PC-9 (cell line): Measurements from ENCODE around the gene SMCO2. TPM values are rescaled to one million over a fixed set of nuclear protein-coding genes. Genes with fewer than 3 reads are reported as not detected.

ENCODE experiments used
- BruUV-seq: library from RNA; stranded (reverse); fragments of 400-500 nt; replicated peaks from 2 replicates; lab custom pipeline; 2021; lab: Mats Ljungman, UMichigan
- CTCF ChIA-PET: fragments of 300-600 bp; sonication (Branson Sonifier 250); formaldehyde crosslinking; loops from one replicate; lab custom pipeline; 2022; ENCODE audit warnings: antibody characterized with exemption; lab: Charles Lee
- POLR2A ChIA-PET: fragments of 300-600 bp; sonication (Branson Sonifier 250); formaldehyde crosslinking; loops from one replicate; lab custom pipeline; 2022; ENCODE audit warnings: antibody characterized with exemption; ENCODE audit not compliant: unreplicated experiment; lab: Charles Lee
- DNase-seq, 2 experiments: peaks; one replicate each; pipeline versions ENCODE4 v3.0.0 to v3.0.0-alpha.2; 2015 to 2022; ENCODE audit warnings: mixed read lengths in 1 of 2
- H2AFZ ChIP-seq: fragments of 200-600 bp; sonication (generic); 2 replicates; pipeline ENCODE4 v1.8.1; 2017; ENCODE audit warnings: antibody characterized with exemption
- H3F3A ChIP-seq: fragments of 200-600 bp; sonication (generic); 2 replicates; pipeline ENCODE4 v1.8.1; 2017; ENCODE audit warnings: antibody characterized with exemption, mild to moderate bottlenecking, low read depth; ENCODE audit not compliant: insufficient read depth
- H3K27ac ChIP-seq: fragments of 200-600 bp; sonication (generic); 2 replicates; pipeline ENCODE4 v1.6.1; 2016; ENCODE audit warnings: mixed run types
- H3K27me3 ChIP-seq: fragments of 200-600 bp; sonication (generic); 2 replicates; pipeline ENCODE4 v1.6.1; 2016; ENCODE audit warnings: low read depth, mixed run types; ENCODE audit not compliant: insufficient read depth
- H3K36me3 ChIP-seq: fragments of 200-600 bp; sonication (generic); 2 replicates; pipeline ENCODE4 v1.6.1; 2016; ENCODE audit warnings: low read depth, mixed run types
- H3K4me1 ChIP-seq: fragments of 200-600 bp; sonication (generic); replicated peaks from 2 replicates; pipeline ENCODE4 v1.6.1; 2016; ENCODE audit warnings: mixed run types; ENCODE audit not compliant: insufficient read depth
- H3K4me2 ChIP-seq: fragments of 200-600 bp; sonication (generic); 2 replicates; pipeline ENCODE4 v1.6.1; 2017; ENCODE audit warnings: mixed run types
- H3K4me3 ChIP-seq: fragments of 200-600 bp; sonication (generic); 2 replicates; pipeline ENCODE4 v1.6.1; 2016; ENCODE audit warnings: mixed run types
- H3K79me2 ChIP-seq: fragments of 200-600 bp; sonication (generic); 2 replicates; pipeline ENCODE4 v1.6.1; 2017; ENCODE audit warnings: low read depth, mixed run types
- H3K9me2 ChIP-seq: fragments of 200-600 bp; sonication (generic); 2 replicates; pipeline ENCODE4 v1.8.1; 2017; ENCODE audit warnings: mild to moderate bottlenecking; ENCODE audit not compliant: insufficient read depth
- H3K9me3 ChIP-seq: fragments of 200-600 bp; sonication (generic); 2 replicates; pipeline ENCODE4 v1.8.1; 2016; ENCODE audit warnings: low read depth; ENCODE audit not compliant: insufficient read depth
- H4K20me1 ChIP-seq: fragments of 200-600 bp; sonication (generic); 2 replicates; pipeline ENCODE4 v1.8.1; 2017; ENCODE audit not compliant: insufficient read depth
- CTCF ChIP-seq: fragments of 200-600 bp; sonication (generic); conservative IDR thresholded peaks from 2 replicates; pipeline ENCODE4 v1.6.1; 2017; ENCODE audit warnings: mixed run types, antibody characterized with exemption, mild to moderate bottlenecking, moderate library complexity
- EZH2 ChIP-seq: fragments of 200-600 bp; sonication (generic); IDR thresholded peaks from 2 replicates; pipeline ENCODE4 v1.8.0; 2017; ENCODE audit warnings: antibody characterized with exemption, low read depth
- intact Hi-C: fragments of 100-400 bp; cut with micrococcal nuclease; formaldehyde crosslinking; loops from one replicate; pipeline ENCODE4 v1.10.0; 2022; ENCODE audit not compliant: unreplicated experiment
- total RNA-seq: library from RNA; stranded (reverse); gene quantifications from 2 replicates; pipeline ENCODE4 v1.2.3, GENCODE V29; 2021

The SMCO2 gene
- total RNA-seq, 1 experiment from 2014 or later: 3.7 TPM

GRCh38 chr12:27517546-27517945, 71.0 kb downstream of the SMCO2 start:
- DNase-seq: no peak
- H3K27me3 ChIP-seq: no peaks in the 10 kb centered on the region
- H2AFZ ChIP-seq: no peak overlapping the region
- CTCF ChIA-PET: interaction anchor here (0.6 kb wide), 1 partner anchor 643 kb away, joined by 3 read pairs; no protein-coding TSS in a partner anchor
- no peaks in the 10 kb centered on the region for H3K9me2 ChIP-seq
- H3K4me2 ChIP-seq: no peak overlapping the region
- no peak overlapping the region for H3K27ac ChIP-seq
- no peaks in the 10 kb centered on the region for H3F3A ChIP-seq
- no peaks in the 10 kb centered on the region for H3K36me3 ChIP-seq
- BruUV-seq: no TSS peak
- no peak for TF ChIP-seq EZH2
- TF ChIP-seq CTCF: no peak
- intact Hi-C loops: no loop called here
- no peaks in the 10 kb centered on the region for H3K4me1 ChIP-seq
- H4K20me1 ChIP-seq: no peaks in the 10 kb centered on the region
- no peaks in the 10 kb centered on the region for H3K79me2 ChIP-seq
- no peaks in the 10 kb centered on the region for H3K9me3 ChIP-seq
- no peak overlapping the region for H3K4me3 ChIP-seq
- POLR2A ChIA-PET: no interaction called here

- H3K27me3 ChIP-seq: no peaks in the 10 kb centered on the region
- H3K4me2 ChIP-seq: no peak overlapping the region
- TF ChIP-seq CTCF: no peak
- H3F3A ChIP-seq: no peaks in the 10 kb centered on the region
- no peaks in the 10 kb centered on the region for H4K20me1 ChIP-seq
- no peak overlapping the region for H3K4me3 ChIP-seq
- no peaks in the 10 kb centered on the region for H3K79me2 ChIP-seq
- peaks cover 2% of the 10 kb centered on the region for H3K4me1 ChIP-seq
- no TSS peak for BruUV-seq
- no peak for DNase-seq
- H3K27ac ChIP-seq: no peak overlapping the region
- CTCF ChIA-PET: interaction anchor here (0.6 kb wide), 1 partner anchor 644 kb away, joined by 3 read pairs; no protein-coding TSS in a partner anchor
- POLR2A ChIA-PET: no interaction called here
- H3K36me3 ChIP-seq: no peaks in the 10 kb centered on the region
- no peaks in the 10 kb centered on the region for H3K9me3 ChIP-seq
- H2AFZ ChIP-seq: no peak overlapping the region
- H3K9me2 ChIP-seq: no peaks in the 10 kb centered on the region
- intact Hi-C loops: no loop called here
These were observed 71.6 kb downstream of the SMCO2 start for GRCh38 chr12:27517961-27518665.

- peaks cover 16% of the 10 kb centered on the region for H3K79me2 ChIP-seq
These were observed 74.5 kb downstream of the SMCO2 start for GRCh38 chr12:27521066-27521465.

More at GRCh38 chr12:27521066-27521465, 74.5 kb downstream of the SMCO2 start:
- POLR2A ChIA-PET: no interaction called here
- no TSS peak for BruUV-seq
- Histone ChIP-seq H3K4me1 (peaks cover 12% of the 10 kb centered on the region), H2AFZ (no peak overlapping the region), H3K27ac (no peak overlapping the region), H3K4me3 (no peak overlapping the region), H4K20me1 (no peaks in the 10 kb centered on the region), H3F3A (peaks cover 6% of the 10 kb centered on the region; the same call in 1 of the 2 replicates), H3K9me3 (no peaks in the 10 kb centered on the region), H3K4me2 (no peak overlapping the region), H3K9me2 (no peaks in the 10 kb centered on the region), H3K27me3 (no peaks in the 10 kb centered on the region), H3K36me3 (no peaks in the 10 kb centered on the region)
- no peak for DNase-seq
- CTCF ChIA-PET: interaction anchor here (0.5 kb wide), 1 partner anchor 67 kb away, joined by 4 read pairs; no protein-coding TSS in a partner anchor
- TF ChIP-seq CTCF (no peak), EZH2 (no peak)
- intact Hi-C loops: loop anchor here (5.0 to 10.0 kb wide), 2 partner anchors 84 to 186 kb away; partner anchors contain the start of gene BMAL2
